ENCODE measurements around the gene UBE4A. TPM values are rescaled to one million over a fixed set of nuclear protein-coding genes. Genes with fewer than 3 reads are reported as not detected.

Gene UBE4A
- total and polyA plus RNA-seq, 10 of the 15 experiments (the other 5 are each of a cell fraction or from before 2014, with no cell fraction given), result 6.2 to 39.6 (median 30.3) TPM

- Histone ChIP-seq H3K4me3 (no peak overlapping the region), H3K79me2 (ENCODE audit: control insufficient read depth, insufficient read depth, low read length) (no peaks in the 10 kb centered on the region), H3K36me3 (ENCODE audit: control insufficient read depth in 2 of 2, insufficient read depth in 2 of 2, low read length in 1 of 2) (peaks cover 12 to 23% of the 10 kb centered on the region in 2 experiments), H3K9me3 (replicated peaks; ENCODE audit: control insufficient read depth, insufficient read depth, low read length) (no peaks in the 10 kb centered on the region), H4K20me1 (ENCODE audit: control insufficient read depth, insufficient read depth) (no peaks in the 10 kb centered on the region), H3K9ac (ENCODE audit: control insufficient read depth, insufficient read depth, low read length) (no peak overlapping the region), H3K4me2 (ENCODE audit: control insufficient read depth, insufficient read depth) (no peak overlapping the region), H3K27ac (ENCODE audit: control insufficient read depth, insufficient read depth) (no peak overlapping the region), H2AFZ (ENCODE audit: control insufficient read depth, low read depth, low read length) (no peak overlapping the region), H3K4me1 (ENCODE audit: control insufficient read depth, insufficient read depth, low read length) (no peaks in the 10 kb centered on the region), H3K27me3 (replicated peaks in 1 of 2; ENCODE audit: control insufficient read depth in 2 of 2, insufficient read depth in 2 of 2, low read length in 1 of 2) (no peaks in the 10 kb centered on the region)
- no peak for ATAC-seq
- WGBS (ENCODE audit: insufficient coverage, insufficient replicate concordance, low lambda C conversion rate, missing lambda C conversion rate), result 97% methylated on average over 5 of the region's 5 CpGs
- SMC1A ChIA-PET (ENCODE audit: uncharacterized antibody, unreplicated experiment), result interaction anchor here (1.0 to 1.8 kb wide), 2 partner anchors 12 to 111 kb away, joined by 3 to 7 read pairs; no protein-coding TSS in a partner anchor
- TF ChIP-seq HCFC1 (IDR thresholded peaks at IDR 0.05; ENCODE audit: low read length), result no peak
- no peak for TF ChIP-seq SMAD5 (IDR thresholded peaks at IDR 0.05; ENCODE audit: low read depth)
- TF ChIP-seq, protein P1, sequence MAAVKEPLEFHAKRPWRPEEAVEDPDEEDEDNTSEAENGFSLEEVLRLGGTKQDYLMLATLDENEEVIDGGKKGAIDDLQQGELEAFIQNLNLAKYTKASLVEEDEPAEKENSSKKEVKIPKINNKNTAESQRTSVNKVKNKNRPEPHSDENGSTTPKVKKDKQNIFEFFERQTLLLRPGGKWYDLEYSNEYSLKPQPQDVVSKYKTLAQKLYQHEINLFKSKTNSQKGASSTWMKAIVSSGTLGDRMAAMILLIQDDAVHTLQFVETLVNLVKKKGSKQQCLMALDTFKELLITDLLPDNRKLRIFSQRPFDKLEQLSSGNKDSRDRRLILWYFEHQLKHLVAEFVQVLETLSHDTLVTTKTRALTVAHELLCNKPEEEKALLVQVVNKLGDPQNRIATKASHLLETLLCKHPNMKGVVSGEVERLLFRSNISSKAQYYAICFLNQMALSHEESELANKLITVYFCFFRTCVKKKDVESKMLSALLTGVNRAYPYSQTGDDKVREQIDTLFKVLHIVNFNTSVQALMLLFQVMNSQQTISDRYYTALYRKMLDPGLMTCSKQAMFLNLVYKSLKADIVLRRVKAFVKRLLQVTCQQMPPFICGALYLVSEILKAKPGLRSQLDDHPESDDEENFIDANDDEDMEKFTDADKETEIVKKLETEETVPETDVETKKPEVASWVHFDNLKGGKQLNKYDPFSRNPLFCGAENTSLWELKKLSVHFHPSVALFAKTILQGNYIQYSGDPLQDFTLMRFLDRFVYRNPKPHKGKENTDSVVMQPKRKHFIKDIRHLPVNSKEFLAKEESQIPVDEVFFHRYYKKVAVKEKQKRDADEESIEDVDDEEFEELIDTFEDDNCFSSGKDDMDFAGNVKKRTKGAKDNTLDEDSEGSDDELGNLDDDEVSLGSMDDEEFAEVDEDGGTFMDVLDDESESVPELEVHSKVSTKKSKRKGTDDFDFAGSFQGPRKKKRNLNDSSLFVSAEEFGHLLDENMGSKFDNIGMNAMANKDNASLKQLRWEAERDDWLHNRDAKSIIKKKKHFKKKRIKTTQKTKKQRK (IDR thresholded peaks at IDR 0.05; ENCODE audit: low read depth, low read length), result no peak
- TF ChIP-seq TBL1XR1 (IDR thresholded peaks at IDR 0.05; ENCODE audit: low read depth, low read length), result no peak
- no peak for TF ChIP-seq ZBTB11 (CRISPR knock-in tag; IDR thresholded peaks at IDR 0.05)
- no peak for TF ChIP-seq NR2C1 (IDR thresholded peaks at IDR 0.05)
- no peak for TF ChIP-seq HDGF (IDR thresholded peaks at IDR 0.05)
- no peak for TF ChIP-seq SREBF2 (IDR thresholded peaks at IDR 0.05; ENCODE audit: low read length)
- no peak for TF ChIP-seq POLR2A (IDR thresholded peaks at IDR 0.05; ENCODE audit: low read depth, low read length)
- no peak for TF ChIP-seq MEF2A (IDR thresholded peaks at IDR 0.05; ENCODE audit: insufficient read depth, low read depth, low read length)
- no peak for TF ChIP-seq MTA3 (IDR thresholded peaks at IDR 0.05; ENCODE audit: borderline replicate concordance, low read length)
- in situ Hi-C loops (cut with MboI) (no loop called here), intact Hi-C loops (cut with micrococcal nuclease; ENCODE audit: unreplicated experiment) (no loop called here)
- no TSS peak for BruUV-seq (replicated peaks)
- POLR2A ChIA-PET, result interaction anchor here (1.2 kb wide), 1 partner anchor 14 kb away, joined by 3 read pairs; the partner anchor contains the start of gene UBE4A
- no peak for FAIRE-seq
- RAD21 ChIA-PET (ENCODE audit: unreplicated experiment), result no interaction called here
- CTCF ChIA-PET, result interaction anchor here (1.2 to 2.1 kb wide), 2 partner anchors 9 to 115 kb away, joined by 4 to 10 read pairs; no protein-coding TSS in a partner anchor
- no peak for DNase-seq (ENCODE audit: low read depth, low spot score)
These were observed 14.5 kb downstream of the UBE4A start for GRCh38 chr11:118373871-118374270.
